ENCODE data around the gene PIGU. TPM values are rescaled to one million over a fixed set of nuclear protein-coding genes. Genes with fewer than 3 reads are reported as not detected.

PIGU gene
- total RNA-seq, 1 experiment from 2014 or later: 25.1 TPM

GRCh38 chr20:34560614-34561013 is 116.3 kb downstream of the PIGU start:
- no TSS peak for BruUV-seq (replicated peaks)
- no peaks in the 10 kb centered on the region for H3K4me1 ChIP-seq (ENCODE audit: control insufficient read depth in 1 of 2, insufficient read depth in 2 of 2, low read length in 2 of 2)
- no peaks in the 10 kb centered on the region for H3K9me2 ChIP-seq (ENCODE audit: insufficient read depth)
- no peak overlapping the region for H3K4me2 ChIP-seq (ENCODE audit: low read length)
- no peaks in the 10 kb centered on the region for H3K9me3 ChIP-seq (ENCODE audit: control insufficient read depth in 1 of 2, insufficient read depth in 1 of 2, low read depth in 1 of 2, low read length in 2 of 2)
- H3K4me3 ChIP-seq (replicated peaks in 1 of 2; ENCODE audit: low read depth in 1 of 2, low read length in 2 of 2): no peak overlapping the region
- no peak overlapping the region for H3K9ac ChIP-seq (ENCODE audit: low read length)
- ChIA-PET POLR2A (no interaction called here), CTCF (no interaction called here), RAD21 (ENCODE audit: low non-redundant PET in 1 of 2, low total read pairs in 2 of 2, uncharacterized antibody in 2 of 2, unreplicated experiment in 2 of 2) (no interaction called here)
- no peaks in the 10 kb centered on the region for H4K20me1 ChIP-seq (ENCODE audit: insufficient read depth)
- H2AFZ ChIP-seq (ENCODE audit: low read depth, low read length, poor library complexity, severe bottlenecking): no peak overlapping the region
- TF ChIP-seq POLR2A (IDR thresholded peaks at IDR 0.05; ENCODE audit: borderline replicate concordance, extremely low read depth, insufficient read depth, insufficient read length) (no peak), CTCF (IDR thresholded peaks at IDR 0.05 in 2 of 3, conservative IDR thresholded peaks at IDR 0.05 in 1 of 3; ENCODE audit: borderline replicate concordance in 1 of 3, insufficient read depth in 1 of 3, low read depth in 2 of 3, low read length in 2 of 3) (no peak), ZNF274 (IDR thresholded peaks at IDR 0.05; ENCODE audit: low read depth, low read length) (no peak), ZFX (IDR thresholded peaks at IDR 0.05) (no peak), CBX3 (IDR thresholded peaks at IDR 0.05; ENCODE audit: low read depth) (no peak), FOSL1 (IDR thresholded peaks at IDR 0.05; ENCODE audit: low read depth) (no peak)
- no peaks in the 10 kb centered on the region for H3K36me3 ChIP-seq (ENCODE audit: control insufficient read depth in 1 of 2, insufficient read depth in 2 of 2, low read length in 2 of 2)
- no peak for DNase-seq (ENCODE audit: low read depth, low spot score)
- H3K27me3 ChIP-seq (ENCODE audit: insufficient read depth, low read length): no peaks in the 10 kb centered on the region
- H3K27ac ChIP-seq (ENCODE audit: low read depth, low read length): no peak overlapping the region
- intact Hi-C loops (cut with micrococcal nuclease): no loop called here
- no peak for ATAC-seq
- H3K79me2 ChIP-seq (ENCODE audit: insufficient read depth, low read length): no peaks in the 10 kb centered on the region

- H2AFZ ChIP-seq (ENCODE audit: low read depth, low read length, poor library complexity, severe bottlenecking): no peak overlapping the region
- H3K4me3 ChIP-seq (replicated peaks in 1 of 2; ENCODE audit: low read depth in 1 of 2, low read length in 2 of 2): no peak overlapping the region
- POLR2A ChIA-PET: interaction anchor here (0.7 kb wide), 1 partner anchor 172 kb away, joined by 3 read pairs; no protein-coding TSS in a partner anchor
- no peak for ATAC-seq
- no peak for DNase-seq (ENCODE audit: low read depth, low spot score)
- H3K36me3 ChIP-seq (ENCODE audit: control insufficient read depth in 1 of 2, insufficient read depth in 2 of 2, low read length in 2 of 2): no peaks in the 10 kb centered on the region
- no peak overlapping the region for H3K4me2 ChIP-seq (ENCODE audit: low read length)
- no peaks in the 10 kb centered on the region for H3K27me3 ChIP-seq (ENCODE audit: insufficient read depth, low read length)
- H3K9ac ChIP-seq (ENCODE audit: low read length): no peak overlapping the region
- RAD21 ChIA-PET (ENCODE audit: low non-redundant PET in 1 of 2, low total read pairs in 2 of 2, uncharacterized antibody in 2 of 2, unreplicated experiment in 2 of 2): interaction anchor here in 1 of 2 experiments (0.7 kb wide), 1 partner anchor 23 kb away, joined by 6 read pairs; no protein-coding TSS in a partner anchor
- no peaks in the 10 kb centered on the region for H3K9me2 ChIP-seq (ENCODE audit: insufficient read depth)
- no peaks in the 10 kb centered on the region for H4K20me1 ChIP-seq (ENCODE audit: insufficient read depth)
- CTCF ChIA-PET: no interaction called here
- no TSS peak for BruUV-seq (replicated peaks)
- no peaks in the 10 kb centered on the region for H3K9me3 ChIP-seq (ENCODE audit: control insufficient read depth in 1 of 2, insufficient read depth in 1 of 2, low read depth in 1 of 2, low read length in 2 of 2)
- no peak overlapping the region for H3K27ac ChIP-seq (ENCODE audit: low read depth, low read length)
- intact Hi-C loops (cut with micrococcal nuclease): no loop called here
- no peaks in the 10 kb centered on the region for H3K4me1 ChIP-seq (ENCODE audit: control insufficient read depth in 1 of 2, insufficient read depth in 2 of 2, low read length in 2 of 2)
- H3K79me2 ChIP-seq (ENCODE audit: insufficient read depth, low read length): no peaks in the 10 kb centered on the region
- TF ChIP-seq SP1 (IDR thresholded peaks at IDR 0.05; ENCODE audit: low read depth) (no peak), EGR1 (IDR thresholded peaks at IDR 0.05; ENCODE audit: low read depth) (no peak), POLR2AphosphoS5 (IDR thresholded peaks at IDR 0.05; ENCODE audit: low read depth, low read length) (no peak), REST (IDR thresholded peaks at IDR 0.05; ENCODE audit: low read depth) (no peak), ZFX (IDR thresholded peaks at IDR 0.05) (no peak), ATF3 (IDR thresholded peaks at IDR 0.05) (no peak), CEBPB (IDR thresholded peaks at IDR 0.05; ENCODE audit: low read depth) (no peak), MAX (IDR thresholded peaks at IDR 0.05) (no peak), JUND (IDR thresholded peaks at IDR 0.05) (no peak), FOSL1 (IDR thresholded peaks at IDR 0.05; ENCODE audit: low read depth) (no peak), EZH2 (IDR thresholded peaks at IDR 0.05) (no peak), ZNF274 (IDR thresholded peaks at IDR 0.05; ENCODE audit: low read depth, low read length) (no peak)
These were observed 116.8 kb downstream of the PIGU start for GRCh38 chr20:34560141-34560523.
